Smooth muscle cell (in vitro differentiated cells): Measurements from ENCODE around the gene CTNND1. TPM values are rescaled to one million over a fixed set of nuclear protein-coding genes. Genes with fewer than 3 reads are reported as not detected.

ENCODE experiments used
- DNase-seq: peaks from one replicate; lab custom pipeline; 2025; ENCODE audit not compliant: unreplicated experiment; lab: John Stamatoyannopoulos, UW
- H2AFZ ChIP-seq: fragments of 200-600 bp; sonication (generic); 2 replicates; pipeline ENCODE4 v1.6.0; 2016; ENCODE audit warnings: antibody characterized with exemption, low read depth, mild to moderate bottlenecking
- H3F3A ChIP-seq: fragments of 200-600 bp; sonication (generic); 2 replicates; pipeline ENCODE4 v1.6.0; 2017; ENCODE audit warnings: antibody characterized with exemption, low read depth
- H3K27ac ChIP-seq: fragments of 200-600 bp; sonication (generic); 2 replicates; pipeline ENCODE4 v1.5.1; 2016; ENCODE audit warnings: low read depth, mild to moderate bottlenecking
- H3K27me3 ChIP-seq: fragments of 200-600 bp; sonication (generic); 2 replicates; pipeline ENCODE4 v1.6.1; 2016; ENCODE audit warnings: low read depth, mild to moderate bottlenecking
- H3K36me3 ChIP-seq: fragments of 200-600 bp; sonication (generic); 2 replicates; pipeline ENCODE4 v1.5.1; 2016; ENCODE audit warnings: low read depth
- H3K4me1 ChIP-seq: fragments of 200-600 bp; sonication (generic); 2 replicates; pipeline ENCODE4 v1.5.1; 2016; ENCODE audit warnings: low read depth
- H3K4me2 ChIP-seq: fragments of 200-600 bp; sonication (generic); 2 replicates; pipeline ENCODE4 v1.6.0; 2016; ENCODE audit warnings: mild to moderate bottlenecking
- H3K4me3 ChIP-seq: fragments of 200-600 bp; sonication (generic); 2 replicates; pipeline ENCODE4 v1.5.1; 2016; ENCODE audit warnings: mild to moderate bottlenecking
- H3K79me2 ChIP-seq: fragments of 200-600 bp; sonication (generic); 2 replicates; pipeline ENCODE4 v1.6.0; 2016; ENCODE audit warnings: low read depth, mild to moderate bottlenecking
- H3K9ac ChIP-seq: fragments of 200-600 bp; sonication (generic); 2 replicates; pipeline ENCODE4 v1.6.0; 2016; ENCODE audit warnings: low read depth
- H3K9me3 ChIP-seq: fragments of 200-600 bp; sonication (generic); replicated peaks from 2 replicates; pipeline ENCODE4 v1.5.1; 2016; ENCODE audit warnings: low read depth
- H4K20me1 ChIP-seq: fragments of 200-600 bp; sonication (generic); 2 replicates; pipeline ENCODE4 v1.6.0; 2016; ENCODE audit warnings: low read depth
- WGBS: methylation state at CpG from one replicate; pipeline ENCODE4 v1.1.7; 2016; ENCODE audit warnings: low lambda C conversion rate; 5-methylcytosine and 5-hydroxymethylcytosine counted together
- polyA plus RNA-seq: library from polyadenylated mRNA; unstranded; fragments of >200 nt; fragmentation: Nextera tagmentation; extraction: Ambion mirVana; gene quantifications from 2 replicates; pipeline ENCODE4 v1.2.1, GENCODE V29; 2016
- total RNA-seq: library from RNA; depleted of rRNA; stranded (reverse); fragments of >200 nt; gene quantifications from 2 replicates; pipeline ENCODE4 v1.2.3, GENCODE V29; 2014
- TF ChIP-seq, protein P1 (sequence below): fragments of 200-600 bp; sonication (generic); IDR thresholded peaks from 2 replicates; pipeline ENCODE4 v1.5.1; 2017; ENCODE audit warnings: borderline replicate concordance, mild to moderate bottlenecking, antibody characterized with exemption; ENCODE audit not compliant: insufficient read depth, poor library complexity, severe bottlenecking

The CTNND1 gene
- total and polyA plus RNA-seq, 2 experiments from 2014 or later: 66.0 to 135 TPM

DNA sequence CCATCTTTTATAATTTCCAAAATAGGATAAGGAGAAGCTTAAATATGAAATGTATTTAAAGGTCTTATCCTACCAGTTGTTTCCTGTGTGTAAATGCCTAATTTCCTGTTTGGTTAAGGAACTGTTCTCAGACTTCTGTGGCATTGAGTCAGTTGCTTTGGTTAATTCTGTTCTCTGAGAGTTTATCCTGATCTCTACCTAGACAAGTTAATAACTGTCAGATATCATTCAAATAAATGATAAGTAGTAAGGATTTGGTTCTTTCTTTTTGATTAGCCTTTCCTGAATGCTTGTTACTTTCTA is 39.5 kb downstream of the CTNND1 start:
- TF ChIP-seq, protein P1, sequence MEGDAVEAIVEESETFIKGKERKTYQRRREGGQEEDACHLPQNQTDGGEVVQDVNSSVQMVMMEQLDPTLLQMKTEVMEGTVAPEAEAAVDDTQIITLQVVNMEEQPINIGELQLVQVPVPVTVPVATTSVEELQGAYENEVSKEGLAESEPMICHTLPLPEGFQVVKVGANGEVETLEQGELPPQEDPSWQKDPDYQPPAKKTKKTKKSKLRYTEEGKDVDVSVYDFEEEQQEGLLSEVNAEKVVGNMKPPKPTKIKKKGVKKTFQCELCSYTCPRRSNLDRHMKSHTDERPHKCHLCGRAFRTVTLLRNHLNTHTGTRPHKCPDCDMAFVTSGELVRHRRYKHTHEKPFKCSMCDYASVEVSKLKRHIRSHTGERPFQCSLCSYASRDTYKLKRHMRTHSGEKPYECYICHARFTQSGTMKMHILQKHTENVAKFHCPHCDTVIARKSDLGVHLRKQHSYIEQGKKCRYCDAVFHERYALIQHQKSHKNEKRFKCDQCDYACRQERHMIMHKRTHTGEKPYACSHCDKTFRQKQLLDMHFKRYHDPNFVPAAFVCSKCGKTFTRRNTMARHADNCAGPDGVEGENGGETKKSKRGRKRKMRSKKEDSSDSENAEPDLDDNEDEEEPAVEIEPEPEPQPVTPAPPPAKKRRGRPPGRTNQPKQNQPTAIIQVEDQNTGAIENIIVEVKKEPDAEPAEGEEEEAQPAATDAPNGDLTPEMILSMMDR: no peak
- Histone ChIP-seq H3K27ac (peak overlapping the region; percentile 77), H3K79me2 (peaks cover 75% of the 10 kb centered on the region), H3F3A (peaks cover 18% of the 10 kb centered on the region), H3K9ac (no peak overlapping the region), H3K36me3 (peaks cover 27% of the 10 kb centered on the region), H3K4me2 (no peak overlapping the region), H2AFZ (no peak overlapping the region), H3K4me3 (no peak overlapping the region), H4K20me1 (peaks cover 84% of the 10 kb centered on the region), H3K9me3 (no peaks in the 10 kb centered on the region), H3K4me1 (no peaks in the 10 kb centered on the region), H3K27me3 (no peaks in the 10 kb centered on the region)
- DNase-seq: no peak

- Histone ChIP-seq H3K9me3 (no peaks in the 10 kb centered on the region), H3K9ac (no peak overlapping the region), H2AFZ (no peak overlapping the region), H3K27ac (no peak overlapping the region), H3F3A (peaks cover 18% of the 10 kb centered on the region), H3K27me3 (no peaks in the 10 kb centered on the region), H3K79me2 (peaks cover 71% of the 10 kb centered on the region), H3K36me3 (peaks cover 29% of the 10 kb centered on the region), H3K4me2 (no peak overlapping the region), H3K4me3 (no peak overlapping the region), H4K20me1 (peaks cover 78% of the 10 kb centered on the region), H3K4me1 (no peaks in the 10 kb centered on the region)
- TF ChIP-seq, protein P1: no peak
- no peak for DNase-seq
- 83% methylated on average over 3 of the region's 3 CpGs for WGBS
These were observed 40.8 kb downstream of the CTNND1 start for GRCh38 chr11:57802411-57802810.

- peaks cover 43% of the 10 kb centered on the region for H3K36me3 ChIP-seq
- H3K4me3 ChIP-seq: no peak overlapping the region
- peaks cover 84% of the 10 kb centered on the region for H4K20me1 ChIP-seq
- no peaks in the 10 kb centered on the region for H3K9me3 ChIP-seq
- TF ChIP-seq, protein P1: no peak
- DNase-seq: no peak
- no peaks in the 10 kb centered on the region for H3K27me3 ChIP-seq
- no peak overlapping the region for H2AFZ ChIP-seq
- H3K9ac ChIP-seq: no peak overlapping the region
- peaks cover 67% of the 10 kb centered on the region for H3K79me2 ChIP-seq
- no peaks in the 10 kb centered on the region for H3K4me1 ChIP-seq
- 57% methylated on average over 3 of the region's 3 CpGs for WGBS
- H3K27ac ChIP-seq: no peak overlapping the region
- H3K4me2 ChIP-seq: no peak overlapping the region
- H3F3A ChIP-seq: peaks cover 11% of the 10 kb centered on the region
These were observed 42.9 kb downstream of the CTNND1 start for GRCh38 chr11:57804466-57804865.

DNA sequence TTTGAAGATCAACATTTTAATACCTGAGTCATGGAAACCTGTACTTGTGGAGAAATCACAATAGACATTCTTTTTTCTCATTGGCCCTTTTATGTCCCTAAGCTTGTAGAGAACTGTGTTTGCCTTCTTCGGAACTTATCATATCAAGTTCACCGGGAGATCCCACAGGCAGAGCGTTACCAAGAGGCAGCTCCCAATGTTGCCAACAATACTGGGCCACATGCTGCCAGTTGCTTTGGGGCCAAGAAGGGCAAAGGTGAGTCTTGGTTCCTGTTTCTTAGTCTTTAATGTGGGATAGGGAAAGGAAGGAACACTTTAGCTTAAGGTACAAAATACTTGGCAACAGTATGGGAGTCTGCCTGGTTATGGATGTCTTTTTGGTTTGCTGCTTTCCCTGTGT is 44.2 kb downstream of the CTNND1 start:
- no peak overlapping the region for H3K27ac ChIP-seq
- no peak overlapping the region for H3K4me2 ChIP-seq
- TF ChIP-seq, protein P1: no peak
- no peaks in the 10 kb centered on the region for H3K9me3 ChIP-seq
- H2AFZ ChIP-seq: no peak overlapping the region
- H3K36me3 ChIP-seq: peaks cover 56% of the 10 kb centered on the region
- no peak for DNase-seq
- H3F3A ChIP-seq: peaks cover 8% of the 10 kb centered on the region
- H3K4me3 ChIP-seq: no peak overlapping the region
- no peaks in the 10 kb centered on the region for H3K4me1 ChIP-seq
- H3K27me3 ChIP-seq: no peaks in the 10 kb centered on the region
- no peak overlapping the region for H3K9ac ChIP-seq
- H4K20me1 ChIP-seq: peaks cover 83% of the 10 kb centered on the region
- peaks cover 60% of the 10 kb centered on the region for H3K79me2 ChIP-seq
- 96% methylated on average over 3 of the region's 3 CpGs for WGBS
